Measurements from ENCODE around the gene MOSPD2. TPM values are rescaled to one million over a fixed set of nuclear protein-coding genes. Genes with fewer than 3 reads are reported as not detected.

The MOSPD2 gene
- total and polyA plus RNA-seq, 4 donors: 5.5 to 48.9 (median 15.4) TPM

DNA sequence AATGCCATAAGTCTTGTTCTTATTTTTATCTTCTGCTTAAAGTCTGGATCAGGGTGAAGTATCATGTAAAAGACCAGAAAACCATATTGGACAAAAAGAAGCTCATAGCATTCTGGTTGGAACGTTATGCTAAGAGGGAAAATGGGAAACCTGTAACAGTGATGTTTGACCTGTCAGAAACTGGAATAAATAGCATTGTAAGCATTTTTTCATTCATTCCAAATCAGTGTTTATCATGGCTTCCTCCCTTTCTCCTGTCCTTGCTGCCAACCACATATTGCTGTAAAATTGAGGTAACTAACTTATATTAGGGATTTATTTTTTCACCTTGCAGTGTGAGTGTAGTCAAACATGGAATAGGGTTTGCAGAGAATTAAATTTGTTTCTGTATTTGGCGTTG lies 23.8 kb downstream of the MOSPD2 start:
- no peaks in the 10 kb centered on the region for H3K36me3 ChIP-seq (ENCODE audit: control insufficient read depth in 4 of 4, insufficient read depth in 4 of 4, low read length in 4 of 4)
- 78 to 92% methylated on average over 2 of the region's 2 CpGs for WGBS, 2 donors
- DNase-seq: no peak
- TF ChIP-seq, protein P1, sequence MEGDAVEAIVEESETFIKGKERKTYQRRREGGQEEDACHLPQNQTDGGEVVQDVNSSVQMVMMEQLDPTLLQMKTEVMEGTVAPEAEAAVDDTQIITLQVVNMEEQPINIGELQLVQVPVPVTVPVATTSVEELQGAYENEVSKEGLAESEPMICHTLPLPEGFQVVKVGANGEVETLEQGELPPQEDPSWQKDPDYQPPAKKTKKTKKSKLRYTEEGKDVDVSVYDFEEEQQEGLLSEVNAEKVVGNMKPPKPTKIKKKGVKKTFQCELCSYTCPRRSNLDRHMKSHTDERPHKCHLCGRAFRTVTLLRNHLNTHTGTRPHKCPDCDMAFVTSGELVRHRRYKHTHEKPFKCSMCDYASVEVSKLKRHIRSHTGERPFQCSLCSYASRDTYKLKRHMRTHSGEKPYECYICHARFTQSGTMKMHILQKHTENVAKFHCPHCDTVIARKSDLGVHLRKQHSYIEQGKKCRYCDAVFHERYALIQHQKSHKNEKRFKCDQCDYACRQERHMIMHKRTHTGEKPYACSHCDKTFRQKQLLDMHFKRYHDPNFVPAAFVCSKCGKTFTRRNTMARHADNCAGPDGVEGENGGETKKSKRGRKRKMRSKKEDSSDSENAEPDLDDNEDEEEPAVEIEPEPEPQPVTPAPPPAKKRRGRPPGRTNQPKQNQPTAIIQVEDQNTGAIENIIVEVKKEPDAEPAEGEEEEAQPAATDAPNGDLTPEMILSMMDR (IDR thresholded peaks at IDR 0.05; ENCODE audit: control extremely low read depth, extremely low read depth): no peak
- H3K27me3 ChIP-seq (ENCODE audit: control insufficient read depth in 3 of 3, insufficient read depth in 3 of 3, low read length in 2 of 3): peaks cover 0 to 34% (median 14%) of the 10 kb centered on the region in 3 donors
- H3K4me3 ChIP-seq: no peak overlapping the region
- no peaks in the 10 kb centered on the region for H3K9me3 ChIP-seq (ENCODE audit: control insufficient read depth in 4 of 4, insufficient read depth in 3 of 4, low read length in 3 of 4)
- no peak overlapping the region for H3K27ac ChIP-seq (ENCODE audit: low read depth in 1 of 2, low read length in 1 of 2)
- ATAC-seq (ENCODE audit: insufficient read depth, low FRiP score): no peak
- H3K4me1 ChIP-seq (ENCODE audit: control insufficient read depth in 5 of 5, insufficient read depth in 5 of 5, low read length in 5 of 5): no peaks in the 10 kb centered on the region
- H3K9ac ChIP-seq (ENCODE audit: insufficient read depth in 1 of 2, low read length in 2 of 2): no peak overlapping the region

DNA sequence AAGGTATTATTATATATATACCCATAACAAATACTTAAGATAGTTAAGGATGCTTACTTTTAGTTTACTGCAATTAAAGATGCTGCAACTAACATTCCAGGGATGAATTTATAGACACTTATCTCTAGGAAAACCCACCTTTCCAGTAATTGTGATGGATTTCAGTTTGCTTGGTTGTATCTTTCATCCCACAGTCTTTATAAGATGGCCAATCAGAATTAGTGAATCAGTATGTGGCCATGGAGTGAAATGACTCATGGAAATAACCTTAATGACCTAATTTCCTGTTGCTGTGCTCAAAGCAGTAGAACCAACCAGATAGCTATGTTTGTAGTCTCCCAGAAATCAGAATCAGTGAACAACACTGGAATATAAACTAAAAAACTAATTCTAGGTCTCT lies 26.4 kb downstream of the MOSPD2 start:
- TF ChIP-seq, protein P1 (IDR thresholded peaks at IDR 0.05; ENCODE audit: control extremely low read depth, extremely low read depth): no peak
- peaks cover 0 to 4% (median 0%) of the 10 kb centered on the region in 4 donors for H3K9me3 ChIP-seq (ENCODE audit: control insufficient read depth in 4 of 4, insufficient read depth in 3 of 4, low read length in 3 of 4)
- no peak overlapping the region for H3K9ac ChIP-seq (ENCODE audit: insufficient read depth in 1 of 2, low read length in 2 of 2)
- H3K4me3 ChIP-seq: no peak overlapping the region
- no peak overlapping the region for H3K27ac ChIP-seq (ENCODE audit: low read depth in 1 of 2, low read length in 1 of 2)
- peaks cover 0 to 5% (median 2%) of the 10 kb centered on the region in 4 donors for H3K36me3 ChIP-seq (ENCODE audit: control insufficient read depth in 4 of 4, insufficient read depth in 4 of 4, low read length in 4 of 4)
- peaks cover 0 to 43% (median 12%) of the 10 kb centered on the region in 3 donors for H3K27me3 ChIP-seq (ENCODE audit: control insufficient read depth in 3 of 3, insufficient read depth in 3 of 3, low read length in 2 of 3)
- ATAC-seq (ENCODE audit: insufficient read depth, low FRiP score): no peak
- no peak for DNase-seq
- no peaks in the 10 kb centered on the region for H3K4me1 ChIP-seq (ENCODE audit: control insufficient read depth in 5 of 5, insufficient read depth in 5 of 5, low read length in 5 of 5)

DNA sequence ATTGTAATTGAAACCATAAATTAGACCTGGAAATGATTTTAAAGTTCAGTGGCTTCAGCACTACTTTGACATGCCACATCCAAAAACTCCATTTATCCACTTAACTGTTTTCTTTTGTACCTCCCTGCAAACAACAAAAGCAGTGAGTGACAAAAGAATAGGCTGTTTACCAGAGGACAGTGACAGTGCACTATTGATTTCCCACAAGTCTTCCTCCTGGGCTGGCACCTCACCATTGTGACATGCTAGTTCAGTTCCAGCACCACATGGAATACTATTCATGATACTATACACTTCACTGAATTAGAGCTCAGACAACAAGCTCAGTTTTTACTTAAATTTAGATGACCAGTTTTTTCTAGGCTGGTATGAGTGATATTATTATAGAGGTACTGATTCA lies 29.3 kb downstream of the MOSPD2 start:
- Histone ChIP-seq H3K27me3 (ENCODE audit: control insufficient read depth in 3 of 3, insufficient read depth in 3 of 3, low read length in 2 of 3) (peaks cover 0 to 30% (median 6%) of the 10 kb centered on the region in 3 donors), H3K4me1 (ENCODE audit: control insufficient read depth in 5 of 5, insufficient read depth in 5 of 5, low read length in 5 of 5) (no peaks in the 10 kb centered on the region), H3K27ac (ENCODE audit: low read depth in 1 of 2, low read length in 1 of 2) (no peak overlapping the region), H3K36me3 (ENCODE audit: control insufficient read depth in 4 of 4, insufficient read depth in 4 of 4, low read length in 4 of 4) (peaks cover 0 to 7% (median 3%) of the 10 kb centered on the region in 4 donors), H3K4me3 (no peak overlapping the region), H3K9ac (ENCODE audit: insufficient read depth in 1 of 2, low read length in 2 of 2) (no peak overlapping the region), H3K9me3 (ENCODE audit: control insufficient read depth in 4 of 4, insufficient read depth in 3 of 4, low read length in 3 of 4) (peaks cover 0 to 7% (median 0%) of the 10 kb centered on the region in 4 donors)
- DNase-seq (no peak), ATAC-seq (ENCODE audit: insufficient read depth, low FRiP score) (no peak)
- TF ChIP-seq, protein P1 (IDR thresholded peaks at IDR 0.05; ENCODE audit: control extremely low read depth, extremely low read depth): no peak

DNA sequence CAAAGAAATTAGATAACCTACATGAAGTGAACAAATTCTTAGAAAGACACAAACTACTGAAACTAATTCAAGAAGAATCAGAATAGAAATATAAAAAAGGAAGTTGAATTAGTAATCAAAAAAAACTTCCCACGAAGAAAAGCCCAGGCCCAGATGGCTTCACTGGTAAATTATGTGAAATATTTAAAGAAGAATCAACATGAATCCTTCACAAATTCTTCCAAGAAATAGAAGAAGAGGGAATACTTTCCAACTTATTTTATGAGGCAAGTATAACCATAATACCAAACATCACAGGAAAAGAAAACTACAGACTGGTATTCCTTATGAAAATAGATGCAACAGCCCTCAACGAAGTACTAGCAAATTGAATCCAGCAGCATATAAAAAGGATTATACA lies 30.7 kb downstream of the MOSPD2 start:
- no peak for DNase-seq
- peaks cover 0 to 27% (median 6%) of the 10 kb centered on the region in 3 donors for H3K27me3 ChIP-seq (ENCODE audit: control insufficient read depth in 3 of 3, insufficient read depth in 3 of 3, low read length in 2 of 3)
- no peaks in the 10 kb centered on the region for H3K4me1 ChIP-seq (ENCODE audit: control insufficient read depth in 5 of 5, insufficient read depth in 5 of 5, low read length in 5 of 5)
- peaks cover 0 to 7% (median 3%) of the 10 kb centered on the region in 4 donors for H3K36me3 ChIP-seq (ENCODE audit: control insufficient read depth in 4 of 4, insufficient read depth in 4 of 4, low read length in 4 of 4)
- 57 to 58% methylated on average over 2 of the region's 2 CpGs for WGBS, 2 donors
- ATAC-seq (ENCODE audit: insufficient read depth, low FRiP score): no peak
- H3K9ac ChIP-seq (ENCODE audit: insufficient read depth in 1 of 2, low read length in 2 of 2): no peak overlapping the region
- TF ChIP-seq, protein P1 (IDR thresholded peaks at IDR 0.05; ENCODE audit: control extremely low read depth, extremely low read depth): no peak
- no peak overlapping the region for H3K27ac ChIP-seq (ENCODE audit: low read depth in 1 of 2, low read length in 1 of 2)
- H3K4me3 ChIP-seq: no peak overlapping the region
- H3K9me3 ChIP-seq (ENCODE audit: control insufficient read depth in 4 of 4, insufficient read depth in 3 of 4, low read length in 3 of 4): peaks cover 0 to 7% (median 0%) of the 10 kb centered on the region in 4 donors

Measured in lung (tissue), 12 donors.